Duodenal mucosa (tissue), 2 donors: ENCODE data around the gene SLC9A9.
"Not testable (repeated sequence)": the region's sequence is repeated elsewhere in the genome, so short reads cannot be mapped to it uniquely, and the experiment has no call there.

Source experiments
- H3K27ac ChIP-seq: one replicate; pipeline ENCODE4 v1.7.0; 2013; ENCODE audit warnings: low read depth, low read length
- H3K27me3 ChIP-seq, 2 donors: one replicate each; pipeline ENCODE4 v1.7.0; 2013; ENCODE audit warnings: low read length in 2 of 2, control low read depth in 1 of 2; ENCODE audit not compliant: insufficient read depth in 2 of 2, control insufficient read depth in 1 of 2
- H3K36me3 ChIP-seq, 2 donors: one replicate each; pipeline ENCODE4 v1.7.0; 2013; ENCODE audit warnings: low read length in 2 of 2, control low read depth in 1 of 2; ENCODE audit not compliant: insufficient read depth in 2 of 2, control insufficient read depth in 1 of 2
- H3K4me1 ChIP-seq, 2 donors: one replicate each; pipeline ENCODE4 v1.7.0; 2013; ENCODE audit warnings: low read length in 2 of 2, control low read depth in 1 of 2; ENCODE audit not compliant: insufficient read depth in 2 of 2, control insufficient read depth in 1 of 2
- H3K4me3 ChIP-seq, 2 donors: one replicate each; pipeline ENCODE4 v1.7.0; 2013; ENCODE audit warnings: low read length in 2 of 2, low read depth in 1 of 2
- H3K9ac ChIP-seq, 2 donors: one replicate each; pipeline ENCODE4 v1.7.0; 2013; ENCODE audit warnings: low read length in 2 of 2, low read depth in 1 of 2
- H3K9me3 ChIP-seq, 2 donors: one replicate each; pipeline ENCODE4 v1.7.0; 2013; ENCODE audit warnings: low read length in 2 of 2, control low read depth in 1 of 2; ENCODE audit not compliant: control insufficient read depth in 1 of 2

Gene SLC9A9

GRCh38 chr3:143533391-143533790 is 314.9 kb downstream of the SLC9A9 start:
- Histone ChIP-seq H3K36me3 (no peaks in the 10 kb centered on the region), H3K27me3 (no peaks in the 10 kb centered on the region), H3K27ac (no peak overlapping the region), H3K4me1 (peaks cover 10 to 22% of the 10 kb centered on the region in 2 donors), H3K4me3 (no peak overlapping the region), H3K9ac (no peak overlapping the region), H3K9me3 (no peaks in the 10 kb centered on the region)

- Histone ChIP-seq H3K9me3 (no peaks in the 10 kb centered on the region), H3K9ac (no peak overlapping the region), H3K27ac (no peak overlapping the region), H3K4me3 (no peak overlapping the region), H3K27me3 (no peaks in the 10 kb centered on the region), H3K36me3 (no peaks in the 10 kb centered on the region), H3K4me1 (peaks cover 10 to 19% of the 10 kb centered on the region in 2 donors)
Observed at GRCh38 chr3:143532091-143532490, 316.2 kb downstream of the SLC9A9 start.

GRCh38 chr3:143531101-143531500 is 317.2 kb downstream of the SLC9A9 start:
- Histone ChIP-seq H3K27ac (no peak overlapping the region), H3K9ac (no peak overlapping the region), H3K9me3 (no peaks in the 10 kb centered on the region), H3K27me3 (no peaks in the 10 kb centered on the region), H3K4me1 (peaks cover under 1 to 9% of the 10 kb centered on the region in 2 donors), H3K36me3 (no peaks in the 10 kb centered on the region), H3K4me3 (no peak overlapping the region)

GRCh38 chr3:143529798-143530197 is 318.5 kb downstream of the SLC9A9 start:
- no peaks in the 10 kb centered on the region for H3K27me3 ChIP-seq
- no peaks in the 10 kb centered on the region for H3K9me3 ChIP-seq
- no peaks in the 10 kb centered on the region for H3K4me1 ChIP-seq
- no peaks in the 10 kb centered on the region for H3K36me3 ChIP-seq
- H3K27ac ChIP-seq, result no peak overlapping the region
- H3K9ac ChIP-seq, result no peak overlapping the region
- H3K4me3 ChIP-seq, result no peak overlapping the region

- Histone ChIP-seq H3K4me1 (no peaks in the 10 kb centered on the region), H3K9ac (no peak overlapping the region), H3K4me3 (no peak overlapping the region), H3K27ac (no peak overlapping the region), H3K36me3 (no peaks in the 10 kb centered on the region), H3K27me3 (no peaks in the 10 kb centered on the region), H3K9me3 (no peaks in the 10 kb centered on the region)
Observed at GRCh38 chr3:143529018-143529478, 319.2 kb downstream of the SLC9A9 start.

- Histone ChIP-seq H3K9ac (no peak overlapping the region), H3K4me1 (no peaks in the 10 kb centered on the region), H3K36me3 (no peaks in the 10 kb centered on the region), H3K9me3 (no peaks in the 10 kb centered on the region), H3K27me3 (no peaks in the 10 kb centered on the region), H3K27ac (no peak overlapping the region), H3K4me3 (no peak overlapping the region)
Observed at GRCh38 chr3:143526011-143526545, 322.2 kb downstream of the SLC9A9 start.

- H3K4me3 ChIP-seq, result no peak overlapping the region
- H3K27ac ChIP-seq, result no peak overlapping the region
- H3K27me3 ChIP-seq, result no peaks in the 10 kb centered on the region
Observed at GRCh38 chr3:143525408-143525807, 322.9 kb downstream of the SLC9A9 start.

GRCh38 chr3:143521803-143522202 is 326.5 kb downstream of the SLC9A9 start:
- H3K27me3 ChIP-seq, result no peaks in the 10 kb centered on the region
- H3K4me3 ChIP-seq, result no peak overlapping the region
- H3K36me3 ChIP-seq, result no peaks in the 10 kb centered on the region

More at GRCh38 chr3:143525408-143525807, 322.9 kb downstream of the SLC9A9 start:
- Histone ChIP-seq H3K9me3 (no peaks in the 10 kb centered on the region), H3K4me1 (no peaks in the 10 kb centered on the region), H3K9ac (no peak overlapping the region), H3K36me3 (no peaks in the 10 kb centered on the region)

GRCh38 chr3:143517131-143517530 is 331.1 kb downstream of the SLC9A9 start:
- H3K27ac ChIP-seq, H3K9ac ChIP-seq, H3K4me1 ChIP-seq, H3K4me3 ChIP-seq, H3K9me3 ChIP-seq, H3K36me3 ChIP-seq, H3K27me3 ChIP-seq: not testable (repeated sequence)

More at GRCh38 chr3:143521803-143522202, 326.5 kb downstream of the SLC9A9 start:
- no peak overlapping the region for H3K9ac ChIP-seq
- H3K4me1 ChIP-seq, result no peaks in the 10 kb centered on the region
- H3K9me3 ChIP-seq, result no peaks in the 10 kb centered on the region
- no peak overlapping the region for H3K27ac ChIP-seq

GRCh38 chr3:143514874-143515273 is 333.4 kb downstream of the SLC9A9 start:
- H3K9me3 ChIP-seq, result no peaks in the 10 kb centered on the region
- H3K27me3 ChIP-seq, result no peaks in the 10 kb centered on the region
- H3K4me1 ChIP-seq, result peaks cover 7 to 11% of the 10 kb centered on the region in 2 donors
- H3K9ac ChIP-seq, result no peak overlapping the region
- H3K36me3 ChIP-seq, result no peaks in the 10 kb centered on the region
- no peak overlapping the region for H3K4me3 ChIP-seq
- H3K27ac ChIP-seq, result no peak overlapping the region

GRCh38 chr3:143514109-143514508 is 334.2 kb downstream of the SLC9A9 start:
- Histone ChIP-seq H3K36me3 (no peaks in the 10 kb centered on the region), H3K4me1 (peaks cover 7 to 14% of the 10 kb centered on the region in 2 donors)

More at GRCh38 chr3:143514109-143514508, 334.2 kb downstream of the SLC9A9 start:
- Histone ChIP-seq H3K27me3 (no peaks in the 10 kb centered on the region), H3K9ac (no peak overlapping the region), H3K27ac (no peak overlapping the region), H3K4me3 (no peak overlapping the region), H3K9me3 (no peaks in the 10 kb centered on the region)
